GM12878 (cell line): ENCODE data around the gene SERTAD2. TPM values are rescaled to one million over a fixed set of nuclear protein-coding genes. Genes with fewer than 3 reads are reported as not detected.

Experiments used
- IKZF2 ChIP-seq, 2 experiments: fragments of 450-650 bp; IDR thresholded peaks; 2 replicates each; pipeline ENCODE4 v1.6.1; 2017; ENCODE audit warnings: mild to moderate bottlenecking in 2 of 2, moderate library complexity in 2 of 2
- KLF5 ChIP-seq: fragments of 450-650 bp; IDR thresholded peaks from 2 replicates; pipeline ENCODE4 v1.6.1; 2014; ENCODE audit warnings: mild to moderate bottlenecking; ENCODE audit not compliant: partially characterized antibody
- NBN ChIP-seq: fragments of 450-650 bp; IDR thresholded peaks from 2 replicates; pipeline ENCODE4 v1.6.1; 2016
- POLR2AphosphoS5 ChIP-seq: IDR thresholded peaks from 2 replicates; pipeline ENCODE4 v1.6.1; 2011; ENCODE audit warnings: mild to moderate bottlenecking, low read length, inconsistent platforms
- POU2F2 ChIP-seq: IDR thresholded peaks from 3 replicates; pipeline ENCODE4 v1.6.1; 2011; ENCODE audit warnings: low read depth, mild to moderate bottlenecking, low read length, borderline replicate concordance
- RAD21 ChIP-seq: IDR thresholded peaks from 2 replicates; pipeline ENCODE4 v1.6.1; 2011; ENCODE audit warnings: mild to moderate bottlenecking, low read depth, low read length, moderate library complexity; ENCODE audit not compliant: insufficient read depth
- SMC3 ChIP-seq: IDR thresholded peaks from 2 replicates; pipeline ENCODE4 v1.6.1; 2011; ENCODE audit warnings: low read length, improper control_type of control experiment, borderline replicate concordance
- SUPT20H ChIP-seq: IDR thresholded peaks from 2 replicates; pipeline ENCODE4 v1.6.1; 2011; ENCODE audit warnings: low read depth, mild to moderate bottlenecking, low read length, moderate library complexity, borderline replicate concordance; ENCODE audit not compliant: control insufficient read depth
- YY1 ChIP-seq: IDR thresholded peaks from 2 replicates; pipeline ENCODE4 v1.6.1; 2011; ENCODE audit warnings: low read depth, mild to moderate bottlenecking, low read length
- ZNF207 ChIP-seq: fragments of 450-650 bp; IDR thresholded peaks from 2 replicates; pipeline ENCODE4 v1.6.1; 2014; ENCODE audit warnings: antibody characterized with exemption, mild to moderate bottlenecking, borderline replicate concordance
- ZNF687 ChIP-seq: fragments of 450-650 bp; IDR thresholded peaks from 2 replicates; pipeline ENCODE4 v1.6.1; 2017; ENCODE audit warnings: mild to moderate bottlenecking, moderate library complexity
- polyA plus RNA-seq, 11 experiments: library from polyadenylated mRNA; depleted of rRNA in 4 of 11; unstranded in 6 of 11; stranded (reverse) in 5 of 11; fragments of >200 nt; fragmentation: Nextera tagmentation in 4 of 11; fragmentation: Illumina TruSeq in 1 of 11; extraction: Ambion mirVana in 4 of 11; extraction: Trizol in 1 of 11; gene quantifications; 1 replicate in 1 of 11; 2 replicates in 10 of 11; pipeline versions ENCODE4 v1.2.1 to v1.2.3, GENCODE V29; 2011 to 2016; ENCODE audit warnings: inconsistent platforms in 2 of 11, missing spikeins in 2 of 11, low read depth in 1 of 11
- total RNA-seq, 4 experiments: library from RNA; depleted of rRNA in 3 of 4; stranded (reverse); fragments of >200 nt in 3 of 4; fragmentation: Illumina TruSeq in 1 of 4; extraction: Trizol in 1 of 4; gene quantifications; 2 replicates each; pipeline versions ENCODE4 v1.2.1 to v1.2.3, GENCODE V29; 2013 to 2021
- TF ChIP-seq, protein P1 (sequence below), 3 experiments: IDR thresholded peaks in 2 of 3; conservative IDR thresholded peaks in 1 of 3; 2 replicates each; pipeline ENCODE4 v1.5.1; 2011; ENCODE audit warnings: low read depth in 3 of 3, low read length in 3 of 3, mild to moderate bottlenecking in 3 of 3, control low read depth in 2 of 3, moderate library complexity in 2 of 3, inconsistent platforms in 1 of 3, mixed read lengths in 1 of 3; ENCODE audit not compliant: control insufficient read depth in 2 of 3, insufficient read depth in 1 of 3; ENCODE audit errors: extremely low read depth in 1 of 3
- TF ChIP-seq, protein P2 (sequence below): fragments of 450-650 bp; IDR thresholded peaks from 2 replicates; pipeline ENCODE4 v1.6.1; 2017; ENCODE audit warnings: mild to moderate bottlenecking, low read depth, inconsistent platforms; ENCODE audit not compliant: poor library complexity, severe bottlenecking

The SERTAD2 gene
- total and polyA plus RNA-seq, 10 of the 15 experiments (the other 5 are each of a cell fraction or from before 2014, with no cell fraction given), result 7.9 to 28.7 (median 20.1) TPM

- TF ChIP-seq, protein P1, sequence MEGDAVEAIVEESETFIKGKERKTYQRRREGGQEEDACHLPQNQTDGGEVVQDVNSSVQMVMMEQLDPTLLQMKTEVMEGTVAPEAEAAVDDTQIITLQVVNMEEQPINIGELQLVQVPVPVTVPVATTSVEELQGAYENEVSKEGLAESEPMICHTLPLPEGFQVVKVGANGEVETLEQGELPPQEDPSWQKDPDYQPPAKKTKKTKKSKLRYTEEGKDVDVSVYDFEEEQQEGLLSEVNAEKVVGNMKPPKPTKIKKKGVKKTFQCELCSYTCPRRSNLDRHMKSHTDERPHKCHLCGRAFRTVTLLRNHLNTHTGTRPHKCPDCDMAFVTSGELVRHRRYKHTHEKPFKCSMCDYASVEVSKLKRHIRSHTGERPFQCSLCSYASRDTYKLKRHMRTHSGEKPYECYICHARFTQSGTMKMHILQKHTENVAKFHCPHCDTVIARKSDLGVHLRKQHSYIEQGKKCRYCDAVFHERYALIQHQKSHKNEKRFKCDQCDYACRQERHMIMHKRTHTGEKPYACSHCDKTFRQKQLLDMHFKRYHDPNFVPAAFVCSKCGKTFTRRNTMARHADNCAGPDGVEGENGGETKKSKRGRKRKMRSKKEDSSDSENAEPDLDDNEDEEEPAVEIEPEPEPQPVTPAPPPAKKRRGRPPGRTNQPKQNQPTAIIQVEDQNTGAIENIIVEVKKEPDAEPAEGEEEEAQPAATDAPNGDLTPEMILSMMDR (IDR thresholded peaks at IDR 0.05 in 2 of 3, conservative IDR thresholded peaks at IDR 0.05 in 1 of 3; ENCODE audit: control insufficient read depth in 2 of 3, extremely low read depth in 1 of 3, insufficient read depth in 1 of 3, low read depth in 3 of 3, low read length in 3 of 3), result peak; percentile 20 to 42 (median 20); a peak in 4 of 6 replicates
- TF ChIP-seq SMC3, result peak; percentile 31; the same call in 1 of the 2 replicates
- TF ChIP-seq IKZF2 (IDR thresholded peaks at IDR 0.05), result peak in 1 of 2 experiments; percentile 40; a peak in 1 of 4 replicates
- TF ChIP-seq KLF5, result peak; percentile 49
- TF ChIP-seq ZNF687, result no peak
- peak; percentile 55 for TF ChIP-seq RAD21
- peak; percentile 92 for TF ChIP-seq YY1
- 0 out of 2 replicates have a peak, but pooled peaks have one; percentile 18 for TF ChIP-seq ZNF207
- peak; percentile 37; the same call in 1 of the 2 replicates for TF ChIP-seq POLR2AphosphoS5
- TF ChIP-seq POU2F2, result 0 out of 3 replicates have a peak, but pooled peaks have one; percentile 13
- TF ChIP-seq, protein P2, sequence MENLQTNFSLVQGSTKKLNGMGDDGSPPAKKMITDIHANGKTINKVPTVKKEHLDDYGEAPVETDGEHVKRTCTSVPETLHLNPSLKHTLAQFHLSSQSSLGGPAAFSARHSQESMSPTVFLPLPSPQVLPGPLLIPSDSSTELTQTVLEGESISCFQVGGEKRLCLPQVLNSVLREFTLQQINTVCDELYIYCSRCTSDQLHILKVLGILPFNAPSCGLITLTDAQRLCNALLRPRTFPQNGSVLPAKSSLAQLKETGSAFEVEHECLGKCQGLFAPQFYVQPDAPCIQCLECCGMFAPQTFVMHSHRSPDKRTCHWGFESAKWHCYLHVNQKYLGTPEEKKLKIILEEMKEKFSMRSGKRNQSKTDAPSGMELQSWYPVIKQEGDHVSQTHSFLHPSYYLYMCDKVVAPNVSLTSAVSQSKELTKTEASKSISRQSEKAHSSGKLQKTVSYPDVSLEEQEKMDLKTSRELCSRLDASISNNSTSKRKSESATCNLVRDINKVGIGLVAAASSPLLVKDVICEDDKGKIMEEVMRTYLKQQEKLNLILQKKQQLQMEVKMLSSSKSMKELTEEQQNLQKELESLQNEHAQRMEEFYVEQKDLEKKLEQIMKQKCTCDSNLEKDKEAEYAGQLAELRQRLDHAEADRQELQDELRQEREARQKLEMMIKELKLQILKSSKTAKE, result peak; percentile 37
- peak; percentile 48; the same call in 1 of the 2 replicates for TF ChIP-seq NBN
- TF ChIP-seq SUPT20H, result no peak
These were observed 46.0 kb upstream of the SERTAD2 start (continued) for GRCh38 chr2:64699712-64700111.
